Lung (tissue), 12 donors: ENCODE measurements around the gene STX18. TPM values are rescaled to one million over a fixed set of nuclear protein-coding genes. Genes with fewer than 3 reads are reported as not detected.

Source experiments
- ATAC-seq: fragments of 200-7000 bp; cut with Tn5 transposase; one replicate; pipeline ENCODE4 v1.9.1; 2020; ENCODE audit warnings: moderate number of reproducible peaks; ENCODE audit not compliant: insufficient read depth, low FRiP score
- DNase-seq, 3 donors: peaks; one replicate each; pipeline ENCODE4 v3.0.0-alpha.2; 2013 to 2017
- H3K27ac ChIP-seq, 2 donors: one replicate each; pipeline ENCODE4 v1.5.1; 2013; ENCODE audit warnings: mild to moderate bottlenecking in 2 of 2, moderate library complexity in 2 of 2, control low read depth in 1 of 2, inconsistent platforms in 1 of 2, low read depth in 1 of 2, low read length in 1 of 2
- H3K27me3 ChIP-seq, 3 donors: one replicate each; pipeline ENCODE4 v1.5.1; 2013; ENCODE audit warnings: low read length in 2 of 3; ENCODE audit not compliant: control insufficient read depth in 3 of 3, insufficient read depth in 3 of 3
- H3K36me3 ChIP-seq, 4 donors: one replicate each; pipeline ENCODE4 v1.5.1; 2013; ENCODE audit warnings: low read length in 4 of 4, mild to moderate bottlenecking in 1 of 4, moderate library complexity in 1 of 4; ENCODE audit not compliant: control insufficient read depth in 4 of 4, insufficient read depth in 4 of 4
- H3K4me1 ChIP-seq, 5 donors: one replicate each; pipeline ENCODE4 v1.5.1; 2013; ENCODE audit warnings: low read length in 5 of 5, mild to moderate bottlenecking in 2 of 5, moderate library complexity in 1 of 5; ENCODE audit not compliant: control insufficient read depth in 5 of 5, insufficient read depth in 5 of 5
- H3K4me3 ChIP-seq: one replicate; pipeline ENCODE4 v1.5.1; 2013; ENCODE audit warnings: mild to moderate bottlenecking, control low read depth, moderate library complexity
- H3K9ac ChIP-seq, 2 donors: one replicate each; pipeline ENCODE4 v1.5.1; 2013; ENCODE audit warnings: low read length in 2 of 2, control low read depth in 1 of 2; ENCODE audit not compliant: insufficient read depth in 1 of 2
- H3K9me3 ChIP-seq, 4 donors: one replicate each; pipeline ENCODE4 v1.5.1; 2013; ENCODE audit warnings: low read length in 3 of 4, mild to moderate bottlenecking in 1 of 4, moderate library complexity in 1 of 4; ENCODE audit not compliant: control insufficient read depth in 4 of 4, insufficient read depth in 3 of 4
- WGBS, 2 donors: extraction: QIAGEN DNeasy Blood & Tissue Kit; methylation state at CpG; one replicate each; pipeline ENCODE4 v1.1.7; 2013; 5-methylcytosine and 5-hydroxymethylcytosine counted together
- polyA plus RNA-seq, 2 donors: library from polyadenylated mRNA; stranded (reverse); fragments of 200-250 nt; gene quantifications; one replicate each; pipeline ENCODE4 v1.2.1, GENCODE V29; 2013
- total RNA-seq, 2 donors: library from RNA; depleted of rRNA in 1 of 2; stranded (reverse); fragments of >200 nt in 1 of 2; gene quantifications; one replicate each; pipeline ENCODE4 v1.2.1, GENCODE V29; 2014 to 2021
- TF ChIP-seq, protein P1 (sequence below): IDR thresholded peaks from 2 replicates; pipeline ENCODE4 v1.5.1; 2012; ENCODE audit warnings: mild to moderate bottlenecking; ENCODE audit errors: control extremely low read depth, extremely low read depth
- donor health status: control.
- donor health status: control.
- donor health status: Bipolar disorder and iron deficiency.
- donor health status: healthy.
- donor health status: DM: yes; HTN: yes; CAD: no.

Gene STX18
- total and polyA plus RNA-seq, 4 donors, result 16.2 to 34.1 (median 24.8) TPM

DNA sequence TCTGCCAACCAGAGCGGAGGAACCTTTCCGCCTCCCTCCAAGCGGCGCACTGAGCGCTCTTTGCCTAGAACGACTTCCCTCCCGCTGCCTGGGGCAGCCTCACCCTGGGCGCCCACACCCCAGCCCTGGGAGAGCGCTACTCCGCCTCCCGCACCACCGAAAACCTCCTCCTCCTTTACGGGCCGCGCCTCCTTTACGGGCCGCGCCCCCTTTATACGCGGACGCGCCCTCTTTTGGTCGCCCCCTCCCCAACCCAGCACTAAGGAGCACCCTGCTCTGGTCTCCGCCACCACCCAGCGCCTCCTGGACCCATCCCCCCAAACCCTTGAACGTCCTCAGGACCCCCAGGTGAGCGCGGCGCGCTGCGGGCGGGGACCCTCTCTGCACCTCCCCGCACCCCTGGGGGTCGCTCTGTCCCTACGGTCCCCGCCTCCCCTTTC lies 155.5 kb downstream of the STX18 start:
- DNase-seq (peak; percentile 41 to 69 (median 60)), ATAC-seq (no peak)
- Histone ChIP-seq H3K9ac (no peak overlapping the region), H3K27ac (no peak overlapping the region), H3K4me3 (no peak overlapping the region), H3K27me3 (peaks cover 13 to 46% (median 23%) of the 10 kb centered on the region in 3 donors), H3K36me3 (no peaks in the 10 kb centered on the region), H3K4me1 (peaks cover 0 to 21% (median 0%) of the 10 kb centered on the region in 5 donors), H3K9me3 (peaks cover 0 to 1% (median 0%) of the 10 kb centered on the region in 4 donors)
- 0 to 2% methylated on average over 31 to 36 of the region's 36 CpGs for WGBS, 2 donors
- TF ChIP-seq, protein P1, sequence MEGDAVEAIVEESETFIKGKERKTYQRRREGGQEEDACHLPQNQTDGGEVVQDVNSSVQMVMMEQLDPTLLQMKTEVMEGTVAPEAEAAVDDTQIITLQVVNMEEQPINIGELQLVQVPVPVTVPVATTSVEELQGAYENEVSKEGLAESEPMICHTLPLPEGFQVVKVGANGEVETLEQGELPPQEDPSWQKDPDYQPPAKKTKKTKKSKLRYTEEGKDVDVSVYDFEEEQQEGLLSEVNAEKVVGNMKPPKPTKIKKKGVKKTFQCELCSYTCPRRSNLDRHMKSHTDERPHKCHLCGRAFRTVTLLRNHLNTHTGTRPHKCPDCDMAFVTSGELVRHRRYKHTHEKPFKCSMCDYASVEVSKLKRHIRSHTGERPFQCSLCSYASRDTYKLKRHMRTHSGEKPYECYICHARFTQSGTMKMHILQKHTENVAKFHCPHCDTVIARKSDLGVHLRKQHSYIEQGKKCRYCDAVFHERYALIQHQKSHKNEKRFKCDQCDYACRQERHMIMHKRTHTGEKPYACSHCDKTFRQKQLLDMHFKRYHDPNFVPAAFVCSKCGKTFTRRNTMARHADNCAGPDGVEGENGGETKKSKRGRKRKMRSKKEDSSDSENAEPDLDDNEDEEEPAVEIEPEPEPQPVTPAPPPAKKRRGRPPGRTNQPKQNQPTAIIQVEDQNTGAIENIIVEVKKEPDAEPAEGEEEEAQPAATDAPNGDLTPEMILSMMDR, result no peak

DNA sequence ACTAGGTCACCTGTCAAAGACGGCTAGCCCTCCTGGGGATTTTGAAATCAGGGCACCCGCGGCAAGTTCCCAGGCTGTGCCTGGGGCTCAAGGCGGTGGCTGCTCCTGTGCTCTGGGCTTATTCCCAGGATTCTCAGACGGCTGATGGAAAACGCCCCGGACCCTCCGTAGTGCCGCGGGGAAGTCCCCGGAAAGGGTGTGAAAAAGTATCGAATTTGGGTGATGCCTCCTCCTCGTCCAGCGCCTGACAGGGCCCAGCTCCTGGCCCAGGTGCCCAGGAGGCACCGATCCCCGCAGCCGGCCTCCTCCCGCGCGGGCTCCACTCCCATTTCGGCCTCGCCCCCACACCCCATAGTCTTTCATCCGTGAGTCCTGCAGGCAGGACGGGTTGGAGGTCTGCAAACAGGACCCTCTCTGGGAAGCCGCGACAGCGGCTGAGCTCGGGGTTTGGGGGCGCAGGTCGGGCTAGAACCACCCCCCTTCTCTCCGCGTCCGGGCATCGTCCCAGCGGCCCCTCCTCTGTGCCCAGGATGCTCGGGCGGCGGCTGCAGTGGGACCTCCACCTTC lies 156.0 kb downstream of the STX18 start:
- no peak overlapping the region for H3K4me3 ChIP-seq
- ATAC-seq, result no peak
- TF ChIP-seq, protein P1, result no peak
- H3K27ac ChIP-seq, result no peak overlapping the region
- peaks cover 0 to 21% (median 0%) of the 10 kb centered on the region in 5 donors for H3K4me1 ChIP-seq
- H3K9me3 ChIP-seq, result peaks cover 0 to 1% (median 0%) of the 10 kb centered on the region in 4 donors
- no peak for DNase-seq
- H3K27me3 ChIP-seq, result peaks cover 13 to 46% (median 23%) of the 10 kb centered on the region in 3 donors
- no peak overlapping the region for H3K9ac ChIP-seq
- no peaks in the 10 kb centered on the region for H3K36me3 ChIP-seq
- WGBS, 2 donors, result 3% methylated on average over 38 of the region's 38 CpGs

DNA sequence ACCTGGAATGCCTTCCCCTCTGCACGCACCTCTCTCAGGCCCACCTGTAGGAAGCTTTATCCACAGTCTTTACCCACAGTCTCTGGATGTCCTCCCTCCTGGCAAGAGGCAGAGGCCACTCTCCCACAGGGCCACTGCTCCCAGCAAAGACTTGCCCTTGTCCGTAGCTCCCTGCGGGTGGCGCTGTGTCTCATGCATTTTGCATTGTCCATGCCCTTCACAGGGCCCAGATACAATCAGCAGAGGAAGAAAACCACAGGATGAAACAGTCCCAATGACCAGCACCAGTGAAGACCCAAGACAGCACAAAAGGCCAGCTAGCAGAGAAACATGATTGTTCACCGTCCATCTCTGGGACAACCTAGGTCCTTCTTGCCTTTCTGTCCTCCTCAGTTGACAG lies 157.0 kb downstream of the STX18 start:
- Histone ChIP-seq H3K9me3 (peaks cover 0 to 1% (median 0%) of the 10 kb centered on the region in 4 donors), H3K4me3 (no peak overlapping the region), H3K9ac (no peak overlapping the region), H3K36me3 (no peaks in the 10 kb centered on the region), H3K27ac (no peak overlapping the region), H3K4me1 (peaks cover 0 to 21% (median 0%) of the 10 kb centered on the region in 5 donors), H3K27me3 (peaks cover 13 to 42% (median 23%) of the 10 kb centered on the region in 3 donors)
- ATAC-seq (no peak), DNase-seq (peak in 1 of 3 donors; percentile 6)
- 40 to 48% methylated on average over 5 of the region's 5 CpGs for WGBS, 2 donors
- TF ChIP-seq, protein P1, result no peak
